ENCODE data around the gene SLC24A4.

Gene SLC24A4

GRCh38 chr14:92407410-92407809 is 84.4 kb downstream of the SLC24A4 start:
- DNase-seq: no peak

- no peak for DNase-seq
These were observed 86.1 kb downstream of the SLC24A4 start for GRCh38 chr14:92409043-92409442.

DNA sequence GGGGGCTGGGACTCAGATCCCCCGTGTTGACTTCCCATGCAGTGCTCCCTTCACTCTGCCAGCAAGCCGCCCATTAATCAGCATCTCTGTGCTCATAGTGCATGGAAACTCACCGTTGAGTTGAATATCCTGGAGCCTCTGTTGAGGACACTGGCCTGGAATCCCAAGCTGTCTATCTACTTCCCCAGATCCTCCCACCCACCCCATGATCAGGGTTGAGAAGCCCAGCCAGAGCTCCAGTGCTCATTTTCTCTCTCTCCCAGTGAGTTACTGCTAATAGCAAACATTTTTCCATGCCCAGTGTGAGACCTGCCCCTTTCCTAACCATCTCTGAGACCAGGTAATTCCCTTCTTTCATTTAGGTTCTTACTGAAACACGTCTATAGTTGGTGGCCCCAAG is 88.2 kb downstream of the SLC24A4 start:
- DNase-seq: no peak

- DNase-seq: no peak
These were observed 89.0 kb downstream of the SLC24A4 start for GRCh38 chr14:92411941-92412340.

GRCh38 chr14:92412912-92413311 is 89.9 kb downstream of the SLC24A4 start:
- no peak for DNase-seq

DNA sequence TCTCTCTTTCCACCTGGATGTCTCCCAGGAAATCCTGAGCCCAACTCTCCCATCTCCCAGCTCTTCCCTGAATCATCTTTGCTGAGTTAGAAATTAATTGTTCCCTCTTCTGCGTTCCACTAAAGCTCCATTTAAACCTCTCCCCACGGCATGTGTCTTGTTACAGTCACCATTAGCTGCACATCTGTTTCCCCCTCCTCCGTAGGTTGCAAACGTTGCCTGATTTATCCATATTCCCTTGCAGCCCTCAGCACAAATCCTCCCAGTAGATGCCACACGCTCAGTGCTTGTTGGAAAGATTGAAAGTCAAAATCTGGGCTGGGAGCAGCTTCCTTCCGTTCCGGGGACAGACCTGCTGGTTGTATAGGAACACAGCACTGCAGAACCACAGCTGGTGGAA is 90.4 kb downstream of the SLC24A4 start:
- DNase-seq: no peak

- no peak for DNase-seq
These were observed 91.9 kb downstream of the SLC24A4 start for GRCh38 chr14:92414690-92415445.

DNA sequence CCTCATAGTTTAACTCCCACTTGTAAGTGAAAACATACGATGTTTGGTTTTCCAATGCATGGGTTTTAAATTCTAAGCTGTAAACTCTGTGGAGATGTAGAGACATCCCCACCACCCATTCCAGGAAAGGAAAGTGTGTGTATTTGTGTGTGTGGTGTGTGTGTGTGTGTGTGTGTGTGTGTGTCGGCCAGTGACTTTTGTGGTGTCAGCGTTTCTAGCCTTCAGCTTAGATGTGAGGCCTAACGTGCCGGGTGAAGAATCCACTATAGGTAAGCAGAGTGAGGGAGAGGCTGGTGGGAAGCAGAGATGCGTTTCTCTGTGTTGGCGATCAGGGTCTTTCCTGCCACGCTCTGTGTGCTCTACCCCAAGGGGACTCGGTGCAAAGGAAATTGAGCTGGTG is 93.0 kb downstream of the SLC24A4 start:
- DNase-seq: no peak

DNA sequence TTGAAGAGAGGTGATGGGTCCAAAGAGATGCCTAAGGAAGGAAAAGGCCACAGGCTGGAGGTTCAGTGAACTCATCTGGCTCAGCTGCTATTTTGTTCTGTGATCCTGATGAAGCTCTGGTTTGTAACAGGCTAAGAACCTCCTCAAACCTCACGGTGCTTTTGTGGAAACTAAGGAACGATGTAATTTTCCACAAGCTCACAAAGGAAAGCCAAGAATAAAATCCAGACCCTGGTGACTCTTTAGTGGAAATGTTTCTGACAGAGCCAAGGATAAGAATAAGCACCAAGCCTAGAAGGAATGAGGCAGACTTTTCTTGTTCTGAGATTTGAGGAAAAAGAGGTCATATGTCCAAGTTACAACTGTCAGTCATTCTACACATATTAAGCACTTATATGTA is 93.6 kb downstream of the SLC24A4 start:
- no peak for DNase-seq

DNA sequence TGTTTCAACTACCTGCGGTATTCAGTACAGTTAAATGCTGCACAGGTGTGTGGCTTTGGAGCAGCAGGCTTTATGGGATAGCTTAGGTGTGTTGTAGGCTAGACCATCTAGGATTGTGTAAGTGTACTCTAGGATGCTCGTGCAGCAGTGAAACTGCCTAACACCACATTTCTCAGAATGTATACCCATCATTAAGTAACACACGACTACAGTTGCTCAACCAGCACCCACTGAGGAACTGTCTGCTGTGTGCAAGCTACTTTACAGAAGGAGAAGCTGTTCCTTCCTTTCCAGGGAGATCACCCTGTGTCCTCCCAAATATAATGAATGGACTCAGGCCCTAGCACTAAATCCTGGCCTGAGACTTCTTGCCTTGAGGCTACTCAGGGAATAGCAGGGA is 94.8 kb downstream of the SLC24A4 start:
- no peak for DNase-seq

DNA sequence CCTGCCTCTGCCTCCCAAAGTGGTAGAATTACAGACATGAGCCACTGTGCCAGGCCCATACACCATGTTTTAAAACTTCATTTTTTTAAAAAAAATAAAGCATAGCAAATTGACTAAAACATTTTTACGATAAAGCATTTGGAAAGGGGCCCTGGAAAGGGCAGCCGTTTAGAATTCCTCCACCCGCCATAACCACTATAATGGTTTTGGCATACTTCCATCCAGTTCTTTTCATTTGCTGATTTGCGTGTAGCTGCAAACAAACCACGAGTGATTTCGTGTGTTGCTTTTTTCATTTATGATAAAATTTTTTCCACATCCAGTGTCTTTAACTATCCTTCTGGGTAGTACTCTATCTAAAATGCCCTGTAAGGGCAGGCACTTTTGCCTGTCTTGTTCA is 98.8 kb downstream of the SLC24A4 start:
- DNase-seq: no peak

- no peak for DNase-seq
These were observed 102.1 kb downstream of the SLC24A4 start for GRCh38 chr14:92425101-92425500.

DNA sequence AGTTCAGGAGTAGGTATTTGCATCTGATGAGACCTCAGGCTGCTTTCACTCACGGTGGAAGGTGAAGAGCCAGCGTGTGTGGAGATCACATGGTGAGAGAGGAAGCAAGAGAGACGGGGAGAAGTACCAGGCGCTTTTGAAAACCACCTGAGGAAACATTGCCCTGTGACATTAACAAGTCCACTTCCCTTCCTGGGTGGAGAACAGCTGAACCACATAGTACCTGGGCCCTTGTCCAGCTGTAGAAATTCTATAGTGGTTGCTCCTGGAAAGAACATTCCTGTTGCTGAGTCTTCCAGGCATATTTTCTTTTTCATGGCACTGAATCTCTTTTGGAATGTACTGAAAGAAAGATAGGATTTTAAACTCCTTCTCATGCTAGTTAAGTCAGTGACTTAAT is 103.3 kb downstream of the SLC24A4 start:
- DNase-seq: no peak

DNA sequence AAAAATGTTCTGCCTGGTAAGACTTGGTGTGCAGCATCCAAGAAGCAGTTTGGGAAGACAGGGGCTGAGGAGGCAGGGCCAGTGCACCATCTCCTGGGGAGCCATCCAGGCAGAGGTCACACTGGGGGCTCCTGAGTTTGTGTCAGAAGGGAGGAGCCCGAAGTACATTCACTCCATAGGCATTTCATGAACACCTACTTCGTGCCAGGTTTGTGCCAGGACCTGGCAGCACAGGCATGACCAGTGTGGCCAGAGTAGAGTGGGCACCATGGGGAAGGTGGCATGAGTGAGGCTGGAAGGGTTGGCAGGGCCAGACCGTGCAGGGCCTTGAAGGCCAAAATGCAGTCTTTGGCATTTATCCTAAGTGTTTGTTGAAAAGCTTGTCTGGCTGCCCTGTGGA is 104.1 kb downstream of the SLC24A4 start:
- DNase-seq: no peak

- no peak for DNase-seq
These were observed 107.7 kb downstream of the SLC24A4 start for GRCh38 chr14:92430686-92431085.

DNA sequence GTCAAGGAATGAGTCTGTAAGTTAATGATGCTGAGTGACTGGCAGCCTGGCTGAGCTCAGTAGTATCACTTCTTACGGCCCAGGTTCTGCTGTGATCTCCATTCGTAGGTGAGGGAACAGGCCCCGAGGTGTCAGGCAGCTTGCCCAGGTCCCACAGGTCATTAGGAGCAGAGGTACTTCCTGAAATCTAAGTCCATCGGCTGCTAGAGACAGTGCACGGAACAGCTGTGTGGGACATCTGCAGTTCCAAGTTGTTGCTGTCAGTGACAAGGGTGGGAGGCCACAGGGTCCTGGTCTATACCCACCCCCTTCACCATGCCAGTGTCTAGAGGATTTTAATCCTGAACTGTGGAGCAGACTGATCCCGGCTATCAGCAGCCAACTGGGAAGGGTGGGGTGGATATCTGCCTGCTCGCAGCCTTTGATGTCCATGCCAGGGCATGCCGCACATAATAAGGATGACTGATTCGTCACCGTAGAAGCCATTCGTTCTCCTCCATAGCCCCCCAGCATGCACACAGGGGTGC is 108.3 kb downstream of the SLC24A4 start:
- DNase-seq: no peak

- no peak for DNase-seq
These were observed 110.4 kb downstream of the SLC24A4 start for GRCh38 chr14:92433407-92433806.

DNA sequence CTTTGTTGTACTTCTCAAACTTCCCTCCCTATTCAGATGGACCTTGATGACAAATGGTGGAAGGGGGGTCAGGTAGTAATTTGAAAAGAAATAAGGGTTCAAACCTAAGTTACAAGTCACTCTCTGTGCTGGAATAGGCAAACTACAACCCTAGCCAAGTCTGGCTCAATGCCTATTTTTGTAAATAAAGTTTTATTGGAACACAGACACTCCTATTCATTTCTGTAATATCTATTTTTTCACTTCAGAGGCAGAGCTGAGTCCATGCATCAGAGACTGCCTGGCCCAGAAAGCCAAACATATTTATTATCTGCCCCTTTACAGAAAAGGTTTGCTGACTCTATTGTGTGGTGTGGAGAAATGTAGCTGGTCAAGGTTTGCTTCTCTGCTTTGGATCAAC is 112.2 kb downstream of the SLC24A4 start:
- DNase-seq: no peak

GRCh38 chr14:92436115-92436776 is 113.3 kb downstream of the SLC24A4 start:
- no peak for DNase-seq

GRCh38 chr14:92437309-92437708 is 114.3 kb downstream of the SLC24A4 start:
- no peak for DNase-seq

GRCh38 chr14:92437729-92438285 is 114.8 kb downstream of the SLC24A4 start:
- no peak for DNase-seq

DNA sequence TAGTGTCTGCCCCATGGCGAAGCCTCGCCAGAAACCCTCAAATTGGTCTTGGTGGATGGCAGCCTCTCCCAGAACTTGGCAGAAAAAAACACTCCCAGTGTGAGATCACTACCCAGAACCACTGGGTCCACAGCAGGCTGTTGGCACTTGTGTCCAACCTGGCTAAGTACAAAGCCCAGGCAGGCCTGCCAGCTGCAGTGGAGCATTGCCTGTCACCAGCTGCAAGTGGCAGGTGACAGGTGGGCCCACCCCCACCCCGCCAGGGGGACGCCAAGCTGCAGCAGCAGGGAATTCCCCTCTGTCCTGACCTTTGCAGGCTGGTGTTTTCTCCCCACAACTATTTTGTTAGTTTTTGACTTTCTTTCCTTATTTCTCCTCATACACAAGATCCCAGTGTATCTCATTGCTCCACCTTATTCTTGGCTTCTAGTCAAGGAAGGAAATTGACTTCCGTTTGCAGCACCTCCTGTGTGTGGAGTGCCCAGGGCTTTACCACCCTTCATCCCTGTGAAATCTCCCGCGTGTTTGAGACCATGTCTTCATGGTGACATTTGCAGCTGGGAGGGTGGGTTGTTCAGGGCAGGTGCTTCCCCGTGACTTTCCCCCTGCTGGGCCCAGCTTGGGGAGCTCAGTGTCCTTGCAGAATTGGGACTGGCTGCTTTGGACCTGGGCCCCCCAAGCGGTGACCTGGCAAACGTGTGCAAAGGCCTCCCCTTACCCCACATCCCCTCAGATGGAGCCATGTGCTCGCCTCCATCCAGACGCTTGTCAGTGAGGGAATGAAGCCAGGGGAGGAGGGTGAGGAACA is 116.8 kb downstream of the SLC24A4 start:
- DNase-seq: no peak

GRCh38 chr14:92440345-92441003 is 117.5 kb downstream of the SLC24A4 start:
- no peak for DNase-seq

Measured in activated CD4-positive, alpha-beta T cell treated with anti-CD3 and anti-CD28 coated beads for 4 hours (primary cell).